Endothelial cell of umbilical vein (primary cell): Measurements from ENCODE around the gene CCDC7. TPM values are rescaled to one million over a fixed set of nuclear protein-coding genes. Genes with fewer than 3 reads are reported as not detected.

Source experiments
- BruUV-seq: library from RNA; stranded (reverse); fragments of 400-500 nt; replicated peaks from 2 replicates; lab custom pipeline; 2021; lab: Mats Ljungman, UMichigan
- CTCF ChIA-PET: fragments of 300-600, 350-600 bp; sonication (Branson Sonifier 250); formaldehyde crosslinking; loops from one replicate; lab custom pipeline; 2021; ENCODE audit warnings: antibody characterized with exemption, inconsistent platforms; lab: Charles Lee
- POLR2A ChIA-PET: fragments of 300-600, 350-600 bp; sonication (Branson Sonifier 250); formaldehyde crosslinking; loops from one replicate; lab custom pipeline; 2021; ENCODE audit warnings: antibody characterized with exemption, inconsistent platforms; lab: Charles Lee
- DNase-seq: peaks from one replicate; pipeline ENCODE4 v3.0.0-alpha.2; 2011; ENCODE audit warnings: low read depth, low spot score
- FAIRE-seq: peaks from 2 replicates; lab custom pipeline; 2011; peaks lifted over from hg19 to GRCh38; lab: Jason Lieb, UNC
- H2AFZ ChIP-seq: 2 replicates; pipeline ENCODE4 v1.6.0; 2012; ENCODE audit warnings: low read depth, low read length, control low read depth, inconsistent platforms
- H3K27ac ChIP-seq: 2 replicates; pipeline ENCODE4 v1.5.1; 2011; ENCODE audit warnings: low read depth, mild to moderate bottlenecking, control low read depth, low read length, moderate library complexity; ENCODE audit not compliant: insufficient read depth
- H3K27me3 ChIP-seq, 2 experiments: 2 replicates each; pipeline versions ENCODE4 v1.6.0 to v1.6.1; 2011; ENCODE audit warnings: low read length in 2 of 2, mixed read lengths in 1 of 2; ENCODE audit not compliant: control insufficient read depth in 2 of 2, insufficient read depth in 2 of 2
- H3K36me3 ChIP-seq, 2 experiments: 2 replicates in 1 of 2; 3 replicates in 1 of 2; pipeline ENCODE4 v1.5.1; 2011; ENCODE audit warnings: low read length in 2 of 2, mild to moderate bottlenecking in 1 of 2, moderate library complexity in 1 of 2; ENCODE audit not compliant: control insufficient read depth in 2 of 2, insufficient read depth in 2 of 2; ENCODE audit errors: extremely low read depth in 1 of 2
- H3K4me1 ChIP-seq: 3 replicates; pipeline ENCODE4 v1.5.1; 2011; ENCODE audit warnings: mild to moderate bottlenecking, low read length; ENCODE audit not compliant: control insufficient read depth, insufficient read depth; ENCODE audit errors: extremely low read depth
- H3K4me2 ChIP-seq: 2 replicates; pipeline ENCODE4 v1.6.1; 2011; ENCODE audit warnings: low read length, control low read depth, mixed read lengths; ENCODE audit not compliant: insufficient read depth
- H3K4me3 ChIP-seq, 3 experiments: fragments of 200-600 bp in 1 of 3; sonication (generic), shearing (Covaris generic) in 1 of 3; replicated peaks in 1 of 3; 2 replicates each; pipeline ENCODE4 v1.5.1; 2011 to 2016; ENCODE audit warnings: control low read depth in 3 of 3, low read length in 3 of 3, mild to moderate bottlenecking in 2 of 3, inconsistent platforms in 1 of 3, low read depth in 1 of 3, moderate library complexity in 1 of 3; ENCODE audit not compliant: insufficient read depth in 1 of 3
- H3K79me2 ChIP-seq: 2 replicates; pipeline ENCODE4 v1.6.0; 2012; ENCODE audit warnings: low read length, inconsistent platforms; ENCODE audit not compliant: control insufficient read depth, insufficient read depth
- H3K9ac ChIP-seq: replicated peaks from 2 replicates; pipeline ENCODE3; 2011; ENCODE audit warnings: low read length, control low read depth; ENCODE audit not compliant: insufficient read depth; ENCODE audit errors: extremely low read depth
- H3K9me1 ChIP-seq: replicated peaks from 3 replicates; pipeline ENCODE4 v1.6.0; 2011; ENCODE audit warnings: mild to moderate bottlenecking, low read length; ENCODE audit not compliant: control insufficient read depth, insufficient read depth; ENCODE audit errors: extremely low read depth
- H3K9me3 ChIP-seq: replicated peaks from 2 replicates; pipeline ENCODE4 v1.5.1; 2012; ENCODE audit warnings: low read length, inconsistent platforms; ENCODE audit not compliant: control insufficient read depth, insufficient read depth
- H4K20me1 ChIP-seq: replicated peaks from 2 replicates; pipeline ENCODE3; 2011; ENCODE audit warnings: mild to moderate bottlenecking, low read length; ENCODE audit not compliant: control insufficient read depth, insufficient read depth; ENCODE audit errors: extremely low read depth
- FOS ChIP-seq: IDR thresholded peaks from 2 replicates; pipeline ENCODE4 v1.6.1; 2011; ENCODE audit warnings: mild to moderate bottlenecking, low read length, moderate library complexity, borderline replicate concordance; ENCODE audit not compliant: insufficient read depth
- JUN ChIP-seq: IDR thresholded peaks from 2 replicates; pipeline ENCODE4 v1.6.1; 2011; ENCODE audit warnings: borderline replicate concordance, low read depth; ENCODE audit not compliant: insufficient read length, insufficient read depth
- MAX ChIP-seq: IDR thresholded peaks from 2 replicates; pipeline ENCODE4 v1.6.1; 2011; ENCODE audit not compliant: insufficient read depth, insufficient read length
- MYC ChIP-seq: IDR thresholded peaks from one replicate; pipeline ENCODE4 v1.6.1; 2011; ENCODE audit warnings: mild to moderate bottlenecking, low read depth, low read length
- POLR2A ChIP-seq: IDR thresholded peaks from 2 replicates; pipeline ENCODE4 v1.6.1; 2012; ENCODE audit warnings: low read depth, mild to moderate bottlenecking, control low read depth, low read length
- POLR2AphosphoS5 ChIP-seq: IDR thresholded peaks from 2 replicates; pipeline ENCODE4 v1.6.1; 2012; ENCODE audit warnings: low read depth, mild to moderate bottlenecking, control low read depth, low read length, moderate library complexity; ENCODE audit not compliant: insufficient read depth
- dilution Hi-C: fragments of 300-500 bp; cut with MboI; formaldehyde crosslinking; loops from one replicate; pipeline ENCODE4 v1.15.0; 2019; ENCODE audit warnings: low sequenced_read_pairs; ENCODE audit not compliant: extremely low pct_ligation_motif_present
- intact Hi-C: fragments of 100-400 bp; cut with micrococcal nuclease; formaldehyde crosslinking; loops from one replicate; pipeline ENCODE4 v1.10.0; 2022
- polyA plus RNA-seq, 4 experiments: library from polyadenylated mRNA; depleted of rRNA in 3 of 4; stranded (reverse) in 3 of 4; unstranded in 1 of 4; fragments of >200 nt; gene quantifications; 2 replicates each; pipeline versions ENCODE4 v1.2.1 to v1.2.3, GENCODE V29; 2011 to 2012; ENCODE audit warnings: missing spikeins in 1 of 4
- total RNA-seq: library from RNA; stranded (reverse); gene quantifications from 2 replicates; pipeline ENCODE4 v1.2.3, GENCODE V29; 2021
- TF ChIP-seq, protein P1 (sequence below), 2 donors: IDR thresholded peaks; 1 replicate in 1 of 2; 2 replicates in 1 of 2; pipeline ENCODE4 v1.5.1; 2011; ENCODE audit warnings: low read length in 2 of 2, mild to moderate bottlenecking in 2 of 2, moderate library complexity in 2 of 2, control low read depth in 1 of 2, inconsistent platforms in 1 of 2, low read depth in 1 of 2; ENCODE audit not compliant: insufficient read depth in 1 of 2; ENCODE audit errors: extremely low read depth in 1 of 2

CCDC7 gene
- total and polyA plus RNA-seq, 2 donors (not counting 3 experiments of a cell fraction or from before 2014, with no cell fraction given): 0.35 to 8.2 TPM

DNA sequence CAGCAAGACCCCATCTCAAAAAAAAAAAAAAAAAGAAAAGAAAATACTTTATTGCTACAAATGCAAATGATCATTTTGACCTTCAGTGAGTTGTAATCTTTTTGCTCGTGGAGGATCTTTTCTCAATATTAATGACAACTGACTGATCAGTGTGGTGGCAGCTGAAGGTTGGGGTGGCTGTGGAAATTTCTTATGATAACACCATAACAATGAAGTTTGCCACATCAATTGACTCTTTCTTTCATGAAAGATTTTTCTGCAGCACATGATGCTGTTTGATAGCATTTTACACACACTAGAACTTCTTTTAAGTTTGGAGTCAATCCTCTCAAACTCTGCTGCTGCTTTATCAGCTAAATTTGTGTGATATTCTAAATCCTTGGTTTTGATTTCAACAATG lies 12.4 kb upstream of the CCDC7 start:
- intact Hi-C loops (no loop called here), dilution Hi-C loops (no loop called here)
- H3K9me1 ChIP-seq: no peaks in the 10 kb centered on the region
- no peaks in the 10 kb centered on the region for H3K9me3 ChIP-seq
- H3K79me2 ChIP-seq: no peaks in the 10 kb centered on the region
- no peak overlapping the region for H3K9ac ChIP-seq
- no peak overlapping the region for H3K27ac ChIP-seq
- POLR2A ChIA-PET: no interaction called here
- peaks cover 15 to 25% of the 10 kb centered on the region in 2 experiments for H3K27me3 ChIP-seq
- H3K36me3 ChIP-seq: no peaks in the 10 kb centered on the region
- no peak overlapping the region for H3K4me2 ChIP-seq
- CTCF ChIA-PET: no interaction called here
- BruUV-seq: no TSS peak
- no peaks in the 10 kb centered on the region for H3K4me1 ChIP-seq
- no peaks in the 10 kb centered on the region for H4K20me1 ChIP-seq
- H3K4me3 ChIP-seq: no peak overlapping the region
- no peak overlapping the region for H2AFZ ChIP-seq
- DNase-seq: no peak
- no peak for TF ChIP-seq JUN
- no peak for TF ChIP-seq POLR2AphosphoS5
- no peak for TF ChIP-seq MAX
- no peak for TF ChIP-seq FOS
- TF ChIP-seq, protein P1, sequence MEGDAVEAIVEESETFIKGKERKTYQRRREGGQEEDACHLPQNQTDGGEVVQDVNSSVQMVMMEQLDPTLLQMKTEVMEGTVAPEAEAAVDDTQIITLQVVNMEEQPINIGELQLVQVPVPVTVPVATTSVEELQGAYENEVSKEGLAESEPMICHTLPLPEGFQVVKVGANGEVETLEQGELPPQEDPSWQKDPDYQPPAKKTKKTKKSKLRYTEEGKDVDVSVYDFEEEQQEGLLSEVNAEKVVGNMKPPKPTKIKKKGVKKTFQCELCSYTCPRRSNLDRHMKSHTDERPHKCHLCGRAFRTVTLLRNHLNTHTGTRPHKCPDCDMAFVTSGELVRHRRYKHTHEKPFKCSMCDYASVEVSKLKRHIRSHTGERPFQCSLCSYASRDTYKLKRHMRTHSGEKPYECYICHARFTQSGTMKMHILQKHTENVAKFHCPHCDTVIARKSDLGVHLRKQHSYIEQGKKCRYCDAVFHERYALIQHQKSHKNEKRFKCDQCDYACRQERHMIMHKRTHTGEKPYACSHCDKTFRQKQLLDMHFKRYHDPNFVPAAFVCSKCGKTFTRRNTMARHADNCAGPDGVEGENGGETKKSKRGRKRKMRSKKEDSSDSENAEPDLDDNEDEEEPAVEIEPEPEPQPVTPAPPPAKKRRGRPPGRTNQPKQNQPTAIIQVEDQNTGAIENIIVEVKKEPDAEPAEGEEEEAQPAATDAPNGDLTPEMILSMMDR (IDR thresholded peaks at IDR 0.05; ENCODE audit: extremely low read depth in 1 of 2, insufficient read depth in 1 of 2, low read depth in 1 of 2, low read length in 2 of 2): no peak
- no peak for FAIRE-seq

- dilution Hi-C loops (no loop called here), intact Hi-C loops (no loop called here)
- Histone ChIP-seq H3K9me3 (no peaks in the 10 kb centered on the region), H3K4me1 (no peaks in the 10 kb centered on the region), H3K36me3 (no peaks in the 10 kb centered on the region), H3K4me3 (no peak overlapping the region), H2AFZ (no peak overlapping the region), H3K79me2 (no peaks in the 10 kb centered on the region), H3K27ac (no peak overlapping the region), H3K9me1 (no peaks in the 10 kb centered on the region), H3K27me3 (peaks cover 14 to 38% of the 10 kb centered on the region in 2 experiments), H4K20me1 (no peaks in the 10 kb centered on the region), H3K4me2 (no peak overlapping the region), H3K9ac (no peak overlapping the region)
- no TSS peak for BruUV-seq
- TF ChIP-seq MYC (no peak), POLR2A (no peak), POLR2AphosphoS5 (no peak), MAX (no peak), FOS (no peak)
- TF ChIP-seq, protein P1 (IDR thresholded peaks at IDR 0.05; ENCODE audit: extremely low read depth in 1 of 2, insufficient read depth in 1 of 2, low read depth in 1 of 2, low read length in 2 of 2): no peak
- POLR2A ChIA-PET: no interaction called here
- DNase-seq (no peak), FAIRE-seq (no peak)
- CTCF ChIA-PET: no interaction called here
Measured at GRCh38 chr10:32436215-32436614, 9.7 kb upstream of the CCDC7 start.
